CD4-positive, alpha-beta T cell treated with Interleukin-1 beta for 1 hour (primary cell): ENCODE data around the gene ZSCAN2.
"Not testable (repeated sequence)": the region's sequence is repeated elsewhere in the genome, so short reads cannot be mapped to it uniquely, and the experiment has no call there.

Experiments used
- DNase-seq, 2 donors: peaks; one replicate each; pipeline ENCODE4 v3.0.0-alpha.2; 2020 to 2022

ZSCAN2 gene

DNA sequence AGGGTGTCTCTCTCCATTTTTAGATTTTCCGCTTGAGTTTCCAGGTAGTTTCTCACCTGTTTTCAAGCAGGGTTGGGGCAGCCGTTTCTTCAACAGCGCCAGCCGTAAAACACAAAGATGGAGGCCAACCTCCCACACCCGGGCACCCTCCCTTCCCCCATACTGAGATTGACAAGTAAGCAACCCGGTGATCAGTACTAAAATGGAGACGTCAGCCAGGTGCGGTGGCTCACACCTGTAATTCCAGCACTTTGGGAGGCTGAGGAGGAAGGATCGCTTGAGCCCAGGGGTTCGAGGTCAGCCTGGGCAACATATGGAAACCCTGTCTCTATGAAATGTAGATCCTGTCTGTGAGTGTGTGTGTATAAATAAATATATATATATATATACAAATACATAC, 903 bp upstream of the ZSCAN2 start:
- no peak for DNase-seq

DNA sequence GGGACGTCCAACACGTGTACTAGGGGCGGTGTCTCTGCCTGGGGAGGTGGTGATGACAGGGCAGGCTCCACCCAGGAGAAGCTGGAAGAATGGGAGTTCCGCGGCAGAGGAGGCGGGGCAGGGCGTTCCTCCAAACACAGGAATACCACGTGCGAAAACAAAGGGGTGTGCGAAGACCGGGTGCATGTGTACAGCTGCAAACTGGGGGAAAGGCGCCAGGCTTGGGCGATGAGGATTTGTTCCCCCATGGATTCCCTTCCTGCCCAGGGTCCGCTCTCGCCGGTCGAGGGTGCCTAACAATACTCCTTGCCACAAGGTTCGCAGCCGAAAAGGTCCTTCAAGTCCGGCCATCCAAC, 500 bp upstream of the ZSCAN2 start:
- DNase-seq = peak; percentile 68 to 69

DNA sequence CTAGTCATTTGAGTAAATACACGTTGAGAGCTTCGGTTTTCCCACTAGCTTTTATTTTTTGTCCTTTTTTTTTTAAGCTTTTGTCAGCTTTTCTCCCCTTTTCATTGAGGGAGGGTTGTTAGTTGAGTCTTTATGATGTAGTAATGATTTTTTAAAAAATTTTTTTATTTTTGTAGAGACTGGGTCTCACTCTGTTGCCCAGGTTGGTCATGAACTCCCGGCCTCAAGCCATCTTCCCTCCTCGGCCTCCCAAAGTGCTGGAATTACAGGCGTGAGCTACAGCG, 688 bp downstream of the ZSCAN2 start:
- no peak for DNase-seq

DNA sequence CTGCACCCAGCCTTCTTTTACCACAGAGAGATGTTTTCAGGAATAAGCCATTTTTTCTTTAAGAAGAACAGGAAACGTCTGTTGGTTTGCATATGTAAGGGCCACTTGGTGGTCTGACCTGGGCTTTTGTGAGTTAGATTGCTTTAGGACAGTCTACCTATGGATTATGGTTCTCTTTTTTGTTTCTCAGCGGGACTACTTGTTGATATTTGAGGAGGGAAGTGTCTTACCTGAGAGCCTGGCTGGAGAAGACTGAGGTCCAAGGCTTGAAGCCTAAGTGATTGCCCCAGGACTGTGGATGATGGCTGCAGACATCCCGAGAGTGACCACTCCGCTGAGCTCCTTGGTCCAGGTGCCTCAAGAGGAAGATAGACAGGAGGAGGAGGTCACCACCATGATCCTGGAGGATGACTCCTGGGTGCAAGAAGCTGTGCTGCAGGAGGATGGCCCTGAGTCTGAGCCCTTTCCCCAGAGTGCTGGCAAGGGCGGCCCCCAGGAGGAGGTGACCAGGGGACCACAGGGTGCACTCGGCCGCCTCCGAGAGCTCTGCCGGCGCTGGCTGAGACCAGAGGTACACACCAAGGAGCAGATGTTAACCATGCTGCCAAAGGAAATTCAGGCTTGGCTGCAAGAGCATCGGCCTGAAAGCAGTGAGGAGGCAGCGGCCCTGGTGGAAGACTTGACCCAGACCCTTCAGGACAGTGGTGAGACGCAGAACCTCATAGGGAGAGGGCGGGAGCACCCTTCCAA, 3.0 kb downstream of the ZSCAN2 start:
- no peak for DNase-seq

DNA sequence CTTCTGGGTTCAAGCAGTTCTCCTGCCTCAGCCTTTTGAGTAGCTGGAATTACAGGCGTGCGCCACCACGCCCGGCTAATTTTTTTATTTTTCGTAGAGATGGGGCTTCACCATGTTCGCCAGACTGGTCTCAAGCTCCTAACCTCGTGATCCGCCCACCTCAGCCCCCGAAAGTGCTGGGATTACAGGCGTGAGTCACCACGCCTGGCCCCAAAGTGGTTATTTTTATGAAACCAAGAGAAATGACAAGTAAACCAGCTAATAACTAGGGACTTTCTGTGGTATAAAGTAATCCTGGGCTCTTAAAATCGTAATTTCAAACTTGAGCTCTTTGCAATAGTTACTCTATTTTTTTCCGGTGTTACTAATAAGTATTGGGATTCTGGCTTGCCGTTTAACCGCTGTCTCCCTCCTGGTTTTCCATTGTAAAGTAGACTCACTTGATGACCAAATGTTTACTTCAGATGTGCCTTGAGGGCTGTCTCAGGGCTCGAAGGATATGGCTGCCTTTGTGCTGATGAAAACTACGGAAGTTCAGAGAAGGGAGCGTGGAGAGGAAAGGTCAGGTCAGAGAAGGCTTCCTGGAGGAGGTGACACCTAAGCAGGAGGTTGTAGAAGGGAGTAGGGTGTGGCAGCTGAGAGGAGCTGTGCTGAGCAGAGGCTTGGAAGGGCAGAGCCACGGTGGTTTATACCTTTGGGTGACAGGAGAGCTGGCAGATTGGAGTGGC, 4.2 kb downstream of the ZSCAN2 start:
- no peak for DNase-seq

DNA sequence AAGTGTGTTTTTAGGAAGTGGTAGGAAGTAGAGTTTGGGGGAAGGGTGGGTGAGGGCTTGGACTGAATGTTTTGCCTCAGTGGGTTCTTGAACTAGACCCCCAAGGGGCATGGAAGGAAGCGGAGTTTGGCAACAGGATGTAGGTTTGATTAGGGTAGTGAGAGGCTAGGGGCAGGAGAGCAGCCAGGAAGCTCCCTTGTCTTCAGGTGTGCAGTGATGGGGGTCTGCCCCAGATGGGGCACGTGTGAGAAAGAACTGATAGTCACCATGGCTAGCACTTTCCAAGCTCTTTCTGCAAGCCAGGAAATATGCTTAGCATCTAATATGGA, 4.7 kb downstream of the ZSCAN2 start:
- no peak for DNase-seq

DNA sequence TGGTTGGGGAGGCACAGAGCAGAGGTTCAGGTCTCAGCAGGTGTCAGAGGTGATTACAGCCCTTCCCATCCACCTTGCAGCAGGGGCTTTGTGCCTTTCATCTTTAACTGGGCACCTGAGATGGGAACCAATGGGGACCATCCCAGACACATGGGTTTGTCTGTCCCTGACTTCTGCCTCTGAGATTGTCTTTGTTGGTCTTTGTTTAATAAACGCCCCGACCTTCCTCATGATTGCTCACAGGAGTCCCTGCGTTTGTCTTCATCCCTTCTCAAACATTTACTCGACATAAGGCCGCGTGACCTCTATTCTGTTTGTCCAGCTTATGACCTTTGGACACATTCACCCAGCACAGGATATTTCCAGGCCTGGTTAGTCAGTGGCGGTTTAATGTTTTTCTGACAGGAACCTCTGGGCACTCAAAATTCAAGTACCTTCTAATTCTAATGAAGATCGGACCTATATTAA, 5.9 kb downstream of the ZSCAN2 start:
- DNase-seq = no peak

DNA sequence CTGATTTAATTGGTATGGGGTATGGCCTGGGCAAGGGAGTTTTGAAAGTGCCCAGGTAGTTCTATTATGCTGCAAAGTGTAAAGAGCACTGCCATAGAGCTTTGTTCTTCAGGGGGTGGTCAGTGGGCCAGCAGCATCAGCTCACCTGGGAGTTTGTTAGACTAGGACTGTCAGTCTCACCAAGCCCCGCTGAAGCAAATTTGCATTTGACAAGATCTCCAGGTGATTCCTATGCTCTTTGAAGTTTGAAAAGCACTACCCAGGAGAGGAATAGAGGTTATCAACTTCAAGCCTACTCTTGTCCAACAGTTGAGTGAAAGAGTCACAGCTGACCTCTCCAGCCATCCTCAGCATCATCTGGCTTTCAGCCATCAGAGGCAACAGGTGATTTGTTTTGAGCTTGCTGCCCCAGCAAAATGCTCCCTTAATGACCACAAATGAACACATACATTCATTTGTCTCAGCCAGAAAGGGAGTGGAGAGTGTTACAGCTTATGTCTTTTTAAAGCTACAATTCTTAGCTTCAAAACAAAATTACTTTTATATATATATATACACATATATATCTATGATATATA, 8.0 kb downstream of the ZSCAN2 start:
- no peak for DNase-seq

DNA sequence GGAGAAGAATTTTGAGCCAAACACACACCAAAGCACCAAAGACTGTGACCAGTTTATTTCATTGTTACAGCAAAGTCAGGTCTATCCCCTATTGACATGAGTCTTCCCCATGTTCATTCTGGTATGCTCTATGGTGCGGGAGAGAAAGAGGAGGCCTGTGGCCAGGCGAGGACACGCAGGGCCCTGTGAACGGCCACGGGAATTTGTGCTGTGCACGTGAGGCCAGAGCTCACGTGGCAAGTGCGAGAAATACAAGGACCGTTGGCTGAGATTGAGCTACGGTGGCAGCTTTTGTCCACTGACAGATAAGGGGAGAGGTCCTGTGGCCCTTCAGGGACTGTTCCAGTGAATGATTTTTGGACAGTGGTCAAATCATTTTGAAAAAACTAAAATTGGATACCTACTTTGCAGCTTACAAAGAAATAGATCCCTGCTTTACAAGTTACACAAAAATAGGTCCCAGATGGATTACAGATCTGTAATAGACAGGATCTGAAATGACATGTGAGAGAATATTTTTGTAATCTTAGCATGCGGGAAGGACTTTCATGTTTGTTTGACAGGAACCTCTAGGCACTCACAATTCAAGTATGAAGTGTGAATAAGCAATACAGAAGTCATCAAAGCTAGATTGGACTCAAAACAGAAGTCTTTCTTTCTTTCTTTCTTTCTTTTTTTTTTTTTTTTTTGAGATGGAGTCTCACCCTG, 9.2 kb downstream of the ZSCAN2 start:
- no peak for DNase-seq

DNA sequence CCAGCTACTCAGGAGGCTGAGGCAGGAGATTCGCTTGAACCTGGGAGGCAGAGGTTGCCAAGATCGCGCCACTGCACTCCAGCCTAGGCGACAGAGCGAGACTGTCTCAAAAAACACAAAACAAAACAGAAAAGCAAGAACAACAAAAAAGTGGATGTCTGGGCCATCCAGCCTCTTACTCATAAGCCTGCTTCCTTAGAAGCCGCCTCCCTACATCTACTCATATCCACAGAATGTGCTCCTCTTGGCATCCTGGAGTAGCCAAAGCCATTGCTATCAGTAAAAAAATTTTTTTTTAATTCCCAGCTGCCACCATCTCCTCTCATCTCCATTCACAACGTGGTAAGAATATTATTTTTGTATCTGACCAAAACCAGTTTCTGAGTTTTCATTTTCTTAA, 10.8 kb downstream of the ZSCAN2 start:
- no peak for DNase-seq

DNA sequence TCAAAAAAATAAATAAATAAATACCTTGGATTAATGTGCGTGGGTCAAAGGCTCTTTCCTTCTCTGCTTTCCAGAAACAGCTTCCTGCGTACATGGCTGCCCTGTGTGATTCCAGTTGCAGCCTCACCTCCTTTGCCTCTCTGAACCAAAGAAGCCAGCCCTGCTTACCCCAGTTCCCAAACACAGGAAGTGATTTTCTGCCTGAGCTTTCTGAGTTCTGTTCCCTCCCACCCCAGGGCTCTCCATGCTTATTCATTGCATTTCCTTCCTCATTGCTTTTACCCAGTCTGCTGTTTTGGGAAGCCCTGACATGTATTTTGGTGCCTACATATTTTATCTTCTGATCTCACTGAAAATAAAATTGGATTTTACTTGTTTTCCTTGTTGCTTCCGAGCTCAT, 15.4 kb downstream of the ZSCAN2 start:
- no peak for DNase-seq

DNA sequence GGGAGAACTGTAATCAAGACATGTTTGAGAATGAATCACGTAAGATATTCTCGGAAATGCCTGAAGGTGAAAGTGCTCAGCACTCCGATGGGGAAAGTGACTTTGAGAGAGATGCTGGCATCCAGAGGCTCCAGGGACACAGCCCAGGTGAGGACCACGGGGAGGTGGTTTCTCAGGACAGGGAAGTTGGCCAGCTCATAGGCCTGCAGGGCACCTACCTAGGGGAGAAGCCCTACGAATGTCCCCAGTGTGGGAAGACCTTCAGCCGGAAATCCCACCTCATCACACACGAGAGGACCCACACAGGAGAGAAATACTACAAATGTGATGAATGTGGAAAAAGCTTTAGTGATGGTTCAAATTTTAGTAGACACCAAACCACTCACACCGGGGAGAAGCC, 19.8 kb downstream of the ZSCAN2 start:
- DNase-seq = no peak

DNA sequence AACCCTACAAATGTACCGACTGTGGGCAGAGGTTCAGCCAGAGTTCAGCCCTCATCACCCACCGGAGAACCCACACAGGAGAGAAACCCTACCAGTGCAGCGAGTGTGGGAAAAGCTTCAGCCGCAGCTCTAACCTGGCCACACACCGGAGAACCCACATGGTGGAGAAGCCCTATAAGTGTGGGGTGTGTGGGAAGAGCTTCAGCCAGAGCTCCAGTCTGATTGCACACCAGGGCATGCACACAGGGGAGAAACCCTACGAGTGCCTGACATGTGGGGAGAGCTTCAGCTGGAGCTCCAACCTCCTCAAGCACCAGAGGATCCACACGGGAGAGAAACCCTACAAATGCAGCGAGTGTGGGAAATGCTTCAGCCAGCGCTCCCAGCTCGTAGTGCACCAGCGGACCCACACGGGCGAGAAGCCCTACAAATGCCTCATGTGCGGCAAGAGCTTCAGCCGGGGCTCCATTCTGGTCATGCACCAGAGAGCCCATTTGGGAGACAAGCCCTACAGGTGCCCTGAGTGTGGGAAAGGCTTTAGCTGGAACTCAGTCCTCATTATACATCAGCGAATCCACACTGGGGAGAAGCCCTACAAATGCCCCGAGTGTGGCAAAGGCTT, 20.7 kb downstream of the ZSCAN2 start:
- DNase-seq = no peak

DNA sequence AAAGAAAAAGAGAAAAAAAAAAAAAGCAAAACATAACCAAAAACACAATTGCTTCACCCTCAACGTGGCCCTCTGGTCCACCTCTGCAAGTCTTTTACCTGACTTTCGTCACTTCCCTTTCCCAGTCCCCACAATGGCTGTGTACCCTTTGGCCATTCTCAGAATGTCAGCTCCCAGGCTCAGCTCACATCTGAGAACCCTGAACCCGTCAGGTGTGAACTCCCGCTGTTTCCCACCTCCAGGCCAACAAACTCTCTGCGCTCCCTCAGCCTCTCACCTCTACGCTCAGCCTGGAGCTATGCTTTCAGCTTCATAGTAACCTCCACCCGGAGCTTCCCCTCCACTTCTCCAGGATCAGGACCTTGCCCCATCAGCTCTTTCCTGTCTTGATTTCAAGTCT, 23.6 kb downstream of the ZSCAN2 start:
- DNase-seq = no peak

DNA sequence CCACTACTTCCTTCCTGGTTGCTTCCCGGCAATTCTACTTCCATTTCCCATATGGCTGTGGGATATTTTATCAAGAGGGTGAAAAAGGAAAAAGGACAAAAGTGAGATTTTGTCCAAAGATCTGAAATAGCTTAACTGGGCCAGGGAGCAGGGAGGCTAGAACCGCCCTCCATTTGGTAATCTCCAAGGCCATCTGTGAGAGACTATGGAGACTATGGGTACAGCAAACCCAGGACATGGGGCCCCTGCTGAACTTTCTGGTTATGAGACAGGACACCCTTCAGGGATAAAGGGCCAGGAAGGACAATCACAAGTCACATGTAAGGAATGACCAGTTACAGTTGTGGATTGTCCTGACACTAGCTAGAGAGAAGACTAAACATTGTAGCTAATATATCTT, 24.3 kb downstream of the ZSCAN2 start:
- no peak for DNase-seq

DNA sequence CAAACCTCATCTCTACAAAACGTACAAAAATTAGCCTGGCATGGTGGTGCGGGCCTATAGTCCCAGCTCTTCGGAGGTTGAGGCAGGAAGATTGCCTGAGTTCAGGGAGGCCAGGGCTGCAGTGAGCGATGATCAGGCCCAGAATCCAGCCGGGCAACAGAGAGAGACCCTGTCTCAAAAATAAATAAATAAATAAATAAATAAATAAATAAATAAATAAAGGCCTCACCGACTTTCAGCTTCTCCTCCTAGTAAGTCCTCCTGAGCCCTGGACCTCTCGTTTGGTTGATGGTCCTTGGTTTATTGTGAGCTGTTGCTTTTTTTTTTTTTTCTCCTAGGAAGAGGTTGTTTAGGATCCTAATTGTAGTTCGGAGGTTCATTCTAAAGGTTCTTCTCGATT, 28.2 kb downstream of the ZSCAN2 start:
- no peak for DNase-seq

DNA sequence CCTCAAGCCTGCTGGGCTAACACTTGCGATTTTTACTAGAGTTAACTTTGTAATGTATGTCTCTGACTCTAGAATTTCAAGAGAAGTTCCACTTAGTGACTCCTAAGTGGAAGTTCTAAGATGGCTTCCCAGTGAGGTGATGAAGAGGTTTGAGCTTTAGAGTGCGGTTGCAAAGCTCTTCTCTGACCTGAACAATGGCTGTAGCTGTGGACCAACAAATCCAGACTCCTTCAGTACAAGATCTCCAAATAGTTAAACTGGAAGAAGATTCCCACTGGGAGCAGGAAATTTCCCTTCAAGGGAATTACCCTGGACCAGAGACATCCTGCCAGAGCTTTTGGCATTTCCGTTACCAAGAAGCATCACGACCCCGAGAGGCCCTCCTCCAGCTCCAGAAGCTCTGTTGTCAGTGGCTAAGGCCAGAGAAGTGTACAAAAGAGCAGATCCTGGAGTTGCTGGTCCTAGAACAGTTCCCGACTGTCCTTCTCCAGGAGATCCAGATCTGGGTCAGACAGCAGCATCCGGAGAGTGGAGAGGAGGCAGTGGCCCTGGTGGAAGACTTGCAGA, 31.0 kb downstream of the ZSCAN2 start:
- no peak for DNase-seq

DNA sequence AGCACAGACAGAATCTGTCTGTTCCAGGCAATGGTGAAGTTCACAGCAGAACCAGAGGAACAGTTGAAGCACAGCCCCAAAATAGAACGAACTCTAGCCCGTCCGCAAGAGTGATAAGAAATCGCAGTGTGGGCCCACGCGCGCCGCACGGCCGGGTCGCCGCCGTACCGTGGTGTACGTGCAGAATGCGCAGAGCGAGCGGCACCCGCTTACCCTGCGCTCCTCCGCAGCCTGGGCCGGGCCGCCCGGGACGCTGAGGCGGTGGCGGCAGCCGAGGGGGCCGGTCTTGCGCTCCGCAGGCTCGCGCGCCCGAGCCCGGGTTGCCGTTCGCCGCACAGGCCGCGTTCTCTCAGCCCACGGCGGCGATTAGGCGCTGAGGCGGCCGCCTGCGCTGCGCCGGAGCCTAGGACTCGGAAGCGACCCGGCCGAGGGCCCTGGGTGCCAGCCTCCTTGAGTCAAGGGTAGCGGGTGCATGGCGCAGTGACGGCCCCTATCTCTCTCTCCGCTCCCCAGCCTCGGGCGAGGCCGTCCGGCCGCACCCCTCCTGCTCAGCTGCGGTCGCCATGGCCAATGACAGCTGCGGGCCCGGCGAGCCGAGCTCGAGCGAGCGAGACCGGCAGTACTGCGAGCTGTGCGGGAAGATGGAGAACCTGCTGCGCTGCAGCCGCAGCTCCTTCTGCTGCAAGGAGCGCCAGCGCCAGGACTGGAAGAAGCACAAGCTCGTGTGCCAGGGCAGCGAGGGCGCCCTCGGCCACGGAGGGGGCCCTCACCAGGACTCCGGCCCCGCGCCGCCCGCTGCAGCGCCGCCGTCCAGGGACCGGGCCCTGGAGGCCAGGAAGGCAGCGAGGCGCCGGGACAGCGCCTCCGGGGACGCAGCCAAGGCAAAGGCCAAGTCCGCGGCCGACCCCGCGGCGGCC, 32.8 kb downstream of the ZSCAN2 start:
- DNase-seq = peak; percentile 64

DNA sequence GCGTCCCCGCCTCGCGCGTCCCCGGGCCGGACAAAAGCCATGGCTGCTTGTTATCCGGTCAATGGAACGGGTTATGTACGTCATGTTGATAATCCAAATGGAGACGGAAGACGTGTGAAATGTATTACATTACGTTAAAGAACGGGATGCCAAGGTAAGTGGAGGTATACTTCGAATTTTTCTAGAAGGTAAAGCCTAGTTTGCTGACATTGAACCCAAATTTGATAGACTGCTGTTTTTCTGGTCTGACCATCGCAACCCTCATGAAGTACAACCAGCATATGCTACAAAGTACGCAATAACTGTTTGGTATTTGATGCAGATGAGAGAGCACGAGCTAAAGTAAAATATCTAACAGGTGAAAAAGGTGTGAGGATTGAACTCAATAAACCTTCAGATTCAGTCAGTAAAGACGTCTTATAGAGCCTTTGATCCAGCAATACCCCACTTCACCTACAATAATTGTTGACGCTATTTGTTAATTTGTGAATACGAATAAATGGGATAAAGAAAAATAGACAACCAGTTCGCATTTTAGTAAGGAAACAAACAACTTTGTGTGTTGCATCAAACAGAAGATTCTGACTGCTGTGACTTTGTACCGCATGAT, 33.5 kb downstream of the ZSCAN2 start:
- no peak for DNase-seq

DNA sequence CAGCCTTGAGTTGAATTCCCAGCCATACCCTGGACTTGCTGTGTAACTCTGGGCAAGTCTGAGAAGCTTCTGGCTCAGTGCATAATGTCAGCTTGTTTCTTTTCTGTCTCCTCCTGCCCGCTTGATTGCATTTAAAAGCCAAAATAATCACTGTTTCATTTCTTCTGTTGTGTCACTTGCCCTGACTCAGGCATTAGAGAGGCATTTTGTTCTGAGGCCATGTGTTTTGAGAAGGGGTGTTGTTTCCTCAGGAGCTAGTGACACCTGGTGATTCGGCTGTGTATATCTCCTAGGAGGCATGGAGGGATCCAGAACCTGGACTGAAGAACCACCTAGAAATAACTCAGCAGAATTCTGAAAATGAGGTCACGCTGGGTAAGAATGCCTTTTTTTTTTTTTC, 37.3 kb downstream of the ZSCAN2 start:
- DNase-seq = no peak

DNA sequence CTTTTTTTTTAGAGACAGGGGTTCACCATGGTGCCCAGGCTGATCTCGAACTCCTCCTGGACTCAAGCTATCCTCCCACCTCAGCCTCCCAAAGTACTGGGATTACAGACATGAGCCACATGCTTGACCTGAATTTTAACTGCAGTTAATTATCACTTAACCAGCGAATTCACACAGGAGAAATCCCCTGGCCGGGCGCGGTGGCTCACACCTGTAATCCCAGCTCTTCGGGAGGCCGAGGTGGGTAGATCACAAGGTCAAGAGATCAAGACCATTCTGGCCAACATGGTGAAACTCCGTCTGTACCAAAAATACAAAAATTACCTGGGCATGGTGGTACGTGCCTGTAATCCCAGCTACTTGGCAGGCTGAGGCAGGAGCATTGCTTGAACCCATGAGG, 41.1 kb downstream of the ZSCAN2 start:
- DNase-seq = not testable (repeated sequence)

DNA sequence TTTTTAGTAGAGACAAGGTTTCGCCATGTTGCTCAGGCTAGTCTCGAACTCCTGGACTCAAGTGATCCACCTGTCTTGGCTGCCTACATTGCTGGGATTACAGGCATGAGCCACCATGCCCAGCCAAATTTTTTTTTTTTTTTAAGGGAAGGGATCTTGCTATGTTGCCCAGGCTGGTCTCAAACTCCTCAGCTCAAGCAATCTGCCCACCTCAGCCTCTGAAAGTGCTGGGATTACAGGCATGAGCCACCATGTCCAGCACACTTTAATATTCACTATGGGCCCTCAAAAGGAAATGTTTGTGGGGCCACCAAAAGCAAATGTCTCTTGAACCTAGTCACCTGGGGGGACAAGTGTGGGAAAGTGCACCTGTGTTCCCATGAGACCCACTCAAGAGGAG, 41.8 kb downstream of the ZSCAN2 start:
- not testable (repeated sequence) for DNase-seq
